NB4 (cell line): ENCODE data around the gene SASH1.

Experiments
- DNase-seq: peaks from one replicate; pipeline ENCODE4 v3.0.0; 2010; ENCODE audit warnings: low read depth
- H3K4me3 ChIP-seq: one replicate; pipeline ENCODE4 v1.5.1; 2011; ENCODE audit warnings: mild to moderate bottlenecking, low read depth, low read length, moderate library complexity
- MYC ChIP-seq: IDR thresholded peaks from 2 replicates; pipeline ENCODE4 v1.6.1; 2011; ENCODE audit warnings: low read depth, low read length
- POLR2A ChIP-seq: IDR thresholded peaks from 2 replicates; pipeline ENCODE4 v1.6.1; 2011; ENCODE audit warnings: mild to moderate bottlenecking; ENCODE audit not compliant: insufficient read length; ENCODE audit errors: extremely low read depth
- TF ChIP-seq, protein P1 (sequence below): IDR thresholded peaks from 2 replicates; pipeline ENCODE4 v1.6.1; 2011; ENCODE audit warnings: low read depth, low read length
- TF ChIP-seq, protein P2 (sequence below): IDR thresholded peaks from one replicate; pipeline ENCODE4 v1.5.1; 2012; ENCODE audit warnings: low read depth, low read length

SASH1 gene

DNA sequence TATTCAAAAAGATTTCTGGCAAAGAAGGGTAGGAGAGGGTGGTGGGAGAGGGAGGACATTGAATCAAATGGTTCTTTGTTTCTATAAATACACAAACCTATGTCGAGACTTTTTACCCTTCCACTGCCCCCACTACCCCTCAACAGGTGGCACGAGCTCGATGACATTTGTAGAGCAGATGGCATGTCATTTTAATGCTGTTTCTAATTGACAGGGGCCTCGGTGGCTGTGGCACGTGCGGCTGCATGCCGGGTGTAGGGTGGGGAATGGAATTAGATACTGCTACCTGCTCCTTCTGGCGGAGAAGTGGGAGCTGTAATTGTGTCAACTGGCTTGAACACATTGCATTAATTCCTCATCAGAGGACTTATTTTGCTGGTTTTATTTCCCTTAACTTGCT lies 29.1 kb upstream of the SASH1 start:
- H3K4me3 ChIP-seq = no peak overlapping the region
- TF ChIP-seq POLR2A (no peak), MYC (no peak)
- TF ChIP-seq, protein P1, sequence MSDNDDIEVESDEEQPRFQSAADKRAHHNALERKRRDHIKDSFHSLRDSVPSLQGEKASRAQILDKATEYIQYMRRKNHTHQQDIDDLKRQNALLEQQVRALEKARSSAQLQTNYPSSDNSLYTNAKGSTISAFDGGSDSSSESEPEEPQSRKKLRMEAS = no peak
- TF ChIP-seq, protein P2, sequence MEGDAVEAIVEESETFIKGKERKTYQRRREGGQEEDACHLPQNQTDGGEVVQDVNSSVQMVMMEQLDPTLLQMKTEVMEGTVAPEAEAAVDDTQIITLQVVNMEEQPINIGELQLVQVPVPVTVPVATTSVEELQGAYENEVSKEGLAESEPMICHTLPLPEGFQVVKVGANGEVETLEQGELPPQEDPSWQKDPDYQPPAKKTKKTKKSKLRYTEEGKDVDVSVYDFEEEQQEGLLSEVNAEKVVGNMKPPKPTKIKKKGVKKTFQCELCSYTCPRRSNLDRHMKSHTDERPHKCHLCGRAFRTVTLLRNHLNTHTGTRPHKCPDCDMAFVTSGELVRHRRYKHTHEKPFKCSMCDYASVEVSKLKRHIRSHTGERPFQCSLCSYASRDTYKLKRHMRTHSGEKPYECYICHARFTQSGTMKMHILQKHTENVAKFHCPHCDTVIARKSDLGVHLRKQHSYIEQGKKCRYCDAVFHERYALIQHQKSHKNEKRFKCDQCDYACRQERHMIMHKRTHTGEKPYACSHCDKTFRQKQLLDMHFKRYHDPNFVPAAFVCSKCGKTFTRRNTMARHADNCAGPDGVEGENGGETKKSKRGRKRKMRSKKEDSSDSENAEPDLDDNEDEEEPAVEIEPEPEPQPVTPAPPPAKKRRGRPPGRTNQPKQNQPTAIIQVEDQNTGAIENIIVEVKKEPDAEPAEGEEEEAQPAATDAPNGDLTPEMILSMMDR = no peak
- no peak for DNase-seq

GRCh38 chr6:148316308-148316707 lies 26.3 kb upstream of the SASH1 start:
- DNase-seq = no peak
- TF ChIP-seq, protein P2 = no peak
- TF ChIP-seq, protein P1 = no peak
- no peak for TF ChIP-seq POLR2A
- no peak for TF ChIP-seq MYC
- H3K4me3 ChIP-seq = no peak overlapping the region

DNA sequence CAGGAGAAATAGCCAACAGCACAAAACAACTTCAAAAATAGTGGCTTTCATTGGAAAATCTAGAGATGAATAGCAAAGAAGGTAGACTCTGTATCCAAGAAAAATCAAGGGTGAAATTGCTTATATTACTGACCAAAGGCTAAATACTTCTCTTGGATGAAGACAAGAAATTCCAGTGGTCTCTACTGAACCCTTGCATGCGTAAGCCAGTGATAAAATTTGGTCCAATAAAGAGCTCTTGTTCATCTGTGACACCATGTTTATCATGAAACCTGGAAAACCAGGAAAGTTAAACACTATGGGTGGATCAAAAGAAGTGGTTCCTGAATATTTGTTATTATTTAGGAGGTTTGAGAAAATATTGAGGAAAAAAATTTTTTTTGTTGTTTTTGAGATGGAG lies 25.6 kb upstream of the SASH1 start:
- H3K4me3 ChIP-seq = no peak overlapping the region
- TF ChIP-seq, protein P1 = no peak
- TF ChIP-seq POLR2A = no peak
- no peak for TF ChIP-seq MYC
- TF ChIP-seq, protein P2 = no peak

GRCh38 chr6:148317739-148318138 lies 24.9 kb upstream of the SASH1 start:
- DNase-seq = no peak
- no peak for TF ChIP-seq MYC
- TF ChIP-seq, protein P1 = no peak
- TF ChIP-seq, protein P2 = no peak
- TF ChIP-seq POLR2A = no peak
- no peak overlapping the region for H3K4me3 ChIP-seq

More for the DNA sequence above, 25.6 kb upstream of the SASH1 start:
- no peak for DNase-seq

- no peak overlapping the region for H3K4me3 ChIP-seq
- DNase-seq = no peak
- no peak for TF ChIP-seq MYC
- TF ChIP-seq, protein P1 = no peak
- TF ChIP-seq, protein P2 = no peak
- no peak for TF ChIP-seq POLR2A
These were observed 19.9 kb upstream of the SASH1 start for GRCh38 chr6:148322704-148323103.

- no peak for TF ChIP-seq MYC
- TF ChIP-seq POLR2A = no peak
- TF ChIP-seq, protein P2 = no peak
- TF ChIP-seq, protein P1 = no peak
- H3K4me3 ChIP-seq = no peak overlapping the region
These were observed 19.3 kb upstream of the SASH1 start for GRCh38 chr6:148323344-148323743.

More at GRCh38 chr6:148323344-148323743, 19.3 kb upstream of the SASH1 start:
- DNase-seq = no peak
